WTC11 (cell line): ENCODE results near the gene CFAP58. TPM values are rescaled to one million over a fixed set of nuclear protein-coding genes. Genes with fewer than 3 reads are reported as not detected.
A peak's percentile ranks its signal among the peaks of the same experiment; 100 is the strongest.

ENCODE experiments used
- ATAC-seq: fragments of 200-7000 bp; cut with Tn5 transposase; 2 replicates; pipeline ENCODE4 v1.10.0; 2021; ENCODE audit warnings: mild to moderate bottlenecking, moderate library complexity
- CTCF ChIA-PET: fragments of 300-600 bp; sonication (Branson Sonifier 250); formaldehyde crosslinking; loops from one replicate; lab custom pipeline; 2021; ENCODE audit warnings: antibody characterized with exemption; lab: Charles Lee
- POLR2A ChIA-PET: fragments of 350-600 bp; sonication (Branson Sonifier 250); formaldehyde crosslinking; loops from one replicate; lab custom pipeline; 2021; ENCODE audit warnings: antibody characterized with exemption; lab: Charles Lee
- DNase-seq: peaks from one replicate; pipeline ENCODE4 v3.0.0; 2021; ENCODE audit warnings: low spot score
- H3K27ac Mint-ChIP-seq: 2 replicates; pipeline ENCODE4 v1.8.0; 2021; ENCODE audit warnings: mixed read lengths
- H3K27me3 Mint-ChIP-seq: 2 replicates; pipeline ENCODE4 v1.8.0; 2021; ENCODE audit warnings: low read depth, mild to moderate bottlenecking, moderate library complexity, mixed read lengths
- H3K36me3 Mint-ChIP-seq: 2 replicates; pipeline ENCODE4 v1.8.0; 2021; ENCODE audit warnings: mixed read lengths
- H3K4me1 Mint-ChIP-seq: 2 replicates; pipeline ENCODE4 v1.8.0; 2022; ENCODE audit warnings: mixed read lengths
- H3K4me3 Mint-ChIP-seq: 2 replicates; pipeline ENCODE4 v1.8.0; 2021; ENCODE audit warnings: mild to moderate bottlenecking, moderate library complexity, mixed read lengths
- H3K9me3 Mint-ChIP-seq: 2 replicates; pipeline ENCODE4 v1.8.0; 2021; ENCODE audit warnings: mixed read lengths
- CREB1 ChIP-seq: sonication (generic); formaldehyde crosslinking; IDR thresholded peaks from 2 replicates; pipeline ENCODE4 v1.8.0; 2023; ENCODE audit warnings: mild to moderate bottlenecking, missing genetic modification reagents
- GTF2I ChIP-seq: fragments of 250-450 bp; sonication (Bioruptor Pico); conservative IDR thresholded peaks from 2 replicates; pipeline ENCODE4 v1.4.0; 2021; ENCODE audit warnings: mild to moderate bottlenecking
- OVOL2 ChIP-seq: fragments of 250-450 bp; sonication (Bioruptor Pico); IDR thresholded peaks from 2 replicates; pipeline ENCODE4 v1.9.0; 2021; ENCODE audit warnings: mild to moderate bottlenecking, borderline replicate concordance
- RELA ChIP-seq: sonication (generic); formaldehyde crosslinking; IDR thresholded peaks from 2 replicates; pipeline ENCODE4 v1.8.1; 2022; ENCODE audit warnings: missing genetic modification reagents, mild to moderate bottlenecking, borderline replicate concordance
- SMAD4 ChIP-seq: sonication (generic); formaldehyde crosslinking; IDR thresholded peaks from 2 replicates; pipeline ENCODE4 v1.8.0; 2022; ENCODE audit warnings: mild to moderate bottlenecking, missing genetic modification reagents
- TEAD1 ChIP-seq: sonication (generic); formaldehyde crosslinking; IDR thresholded peaks from 2 replicates; pipeline ENCODE4 v1.8.0; 2022; ENCODE audit warnings: mild to moderate bottlenecking, missing genetic modification reagents
- ZBTB21 ChIP-seq: sonication (generic); formaldehyde crosslinking; IDR thresholded peaks from 2 replicates; pipeline ENCODE4 v1.8.1; 2023; ENCODE audit warnings: mild to moderate bottlenecking, missing genetic modification reagents, borderline replicate concordance
- ZNF263 ChIP-seq: sonication (generic); formaldehyde crosslinking; IDR thresholded peaks from 2 replicates; pipeline ENCODE4 v1.8.1; 2022; ENCODE audit warnings: low read depth, mild to moderate bottlenecking, moderate library complexity, missing genetic modification reagents
- ZNF416 ChIP-seq: fragments of 250-450 bp; sonication (Bioruptor Pico); IDR thresholded peaks from 2 replicates; pipeline ENCODE4 v1.9.0; 2021; ENCODE audit warnings: mild to moderate bottlenecking, inconsistent platforms
- total RNA-seq: library from RNA; stranded (reverse); gene quantifications from 3 replicates; pipeline ENCODE4 v1.2.3, GENCODE V29; 2021
- TF ChIP-seq, protein P1 (sequence below): sonication (generic); formaldehyde crosslinking; IDR thresholded peaks from 2 replicates; pipeline ENCODE4 v1.8.1; 2022; ENCODE audit warnings: mild to moderate bottlenecking, moderate library complexity, missing genetic modification reagents
- TF ChIP-seq, protein P2 (sequence below): fragments of 250-450 bp; sonication (Bioruptor Pico); IDR thresholded peaks from 2 replicates; pipeline ENCODE4 v1.8.0; 2021; ENCODE audit warnings: mild to moderate bottlenecking
- TF ChIP-seq, protein P3 (sequence below): fragments of 250-450 bp; sonication (Bioruptor Pico); IDR thresholded peaks from 2 replicates; pipeline ENCODE4 v1.9.0; 2021; ENCODE audit warnings: mild to moderate bottlenecking
- TF ChIP-seq, protein P4 (sequence below): sonication (generic); formaldehyde crosslinking; conservative IDR thresholded peaks from 2 replicates; pipeline ENCODE4 v1.8.1; 2022; ENCODE audit warnings: mild to moderate bottlenecking, missing genetic modification reagents
- TF ChIP-seq, protein P5 (sequence below): sonication (generic); formaldehyde crosslinking; IDR thresholded peaks from 2 replicates; pipeline ENCODE4 v1.8.0; 2023; ENCODE audit warnings: mild to moderate bottlenecking, missing genetic modification reagents
- TF ChIP-seq, protein P6 (sequence below): fragments of 250-450 bp; sonication (Bioruptor Pico); IDR thresholded peaks from 2 replicates; pipeline ENCODE4 v2.1.2; 2022; ENCODE audit warnings: mild to moderate bottlenecking, moderate library complexity
- TF ChIP-seq, protein P7 (sequence below): sonication (generic); formaldehyde crosslinking; IDR thresholded peaks from 2 replicates; pipeline ENCODE4 v1.8.1; 2023; ENCODE audit warnings: mild to moderate bottlenecking, missing genetic modification reagents
- TF ChIP-seq, protein P8 (sequence below): fragments of 250-450 bp; sonication (Bioruptor Pico); conservative IDR thresholded peaks from 2 replicates; pipeline ENCODE4 v1.9.0; 2021; ENCODE audit warnings: mild to moderate bottlenecking

CFAP58 gene
- total RNA-seq, 1 experiment from 2014 or later, result 1.0 TPM

DNA sequence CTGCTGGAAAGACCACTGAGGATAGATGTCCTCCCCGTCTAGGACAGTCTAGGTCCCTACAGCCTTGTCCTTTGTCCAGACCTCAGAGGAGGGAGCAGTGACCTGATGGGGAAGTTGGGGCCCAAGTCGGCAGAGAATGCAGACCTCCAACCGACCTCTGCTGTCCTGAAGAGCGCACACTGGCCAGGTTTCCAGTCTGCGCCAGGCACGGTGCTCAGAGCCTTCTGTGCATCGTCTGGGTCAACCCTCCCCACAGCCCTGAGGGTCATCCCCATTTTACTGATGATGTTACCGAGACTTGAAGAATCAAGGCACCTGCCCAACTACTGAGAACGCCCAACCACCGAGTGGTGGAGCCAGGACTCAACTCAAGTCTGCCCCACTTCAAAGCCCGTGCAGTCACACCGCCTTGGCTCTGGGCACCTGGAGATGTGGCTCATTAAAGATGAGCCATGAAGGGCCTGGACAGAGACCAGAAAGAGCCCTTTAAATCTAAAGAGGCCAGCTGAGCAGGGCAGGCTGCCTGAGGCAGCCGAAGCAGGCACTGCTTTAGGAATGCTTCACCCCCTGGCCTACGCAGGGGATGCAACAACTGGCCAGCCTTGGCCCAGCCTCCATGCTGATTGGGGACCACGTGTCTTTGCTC, 19.8 kb upstream of the CFAP58 start:
- ChIA-PET CTCF (interaction anchor here (1.6 to 1.9 kb wide), 2 partner anchors 17 to 20 kb away, joined by 5 read pairs; partner anchors contain the start of gene CFAP58), POLR2A (no interaction called here)
- ATAC-seq, result no peak
- H3K27ac Mint-ChIP-seq, result peak overlapping the region; percentile 66
- no peaks in the 10 kb centered on the region for H3K27me3 Mint-ChIP-seq
- TF ChIP-seq, protein P1, sequence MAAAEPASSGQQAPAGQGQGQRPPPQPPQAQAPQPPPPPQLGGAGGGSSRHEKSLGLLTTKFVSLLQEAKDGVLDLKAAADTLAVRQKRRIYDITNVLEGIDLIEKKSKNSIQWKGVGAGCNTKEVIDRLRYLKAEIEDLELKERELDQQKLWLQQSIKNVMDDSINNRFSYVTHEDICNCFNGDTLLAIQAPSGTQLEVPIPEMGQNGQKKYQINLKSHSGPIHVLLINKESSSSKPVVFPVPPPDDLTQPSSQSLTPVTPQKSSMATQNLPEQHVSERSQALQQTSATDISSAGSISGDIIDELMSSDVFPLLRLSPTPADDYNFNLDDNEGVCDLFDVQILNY, result no peak
- TF ChIP-seq, protein P2, sequence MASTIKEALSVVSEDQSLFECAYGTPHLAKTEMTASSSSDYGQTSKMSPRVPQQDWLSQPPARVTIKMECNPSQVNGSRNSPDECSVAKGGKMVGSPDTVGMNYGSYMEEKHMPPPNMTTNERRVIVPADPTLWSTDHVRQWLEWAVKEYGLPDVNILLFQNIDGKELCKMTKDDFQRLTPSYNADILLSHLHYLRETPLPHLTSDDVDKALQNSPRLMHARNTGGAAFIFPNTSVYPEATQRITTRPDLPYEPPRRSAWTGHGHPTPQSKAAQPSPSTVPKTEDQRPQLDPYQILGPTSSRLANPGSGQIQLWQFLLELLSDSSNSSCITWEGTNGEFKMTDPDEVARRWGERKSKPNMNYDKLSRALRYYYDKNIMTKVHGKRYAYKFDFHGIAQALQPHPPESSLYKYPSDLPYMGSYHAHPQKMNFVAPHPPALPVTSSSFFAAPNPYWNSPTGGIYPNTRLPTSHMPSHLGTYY (CRISPR knock-in tag), result no peak
- TF ChIP-seq, protein P3, sequence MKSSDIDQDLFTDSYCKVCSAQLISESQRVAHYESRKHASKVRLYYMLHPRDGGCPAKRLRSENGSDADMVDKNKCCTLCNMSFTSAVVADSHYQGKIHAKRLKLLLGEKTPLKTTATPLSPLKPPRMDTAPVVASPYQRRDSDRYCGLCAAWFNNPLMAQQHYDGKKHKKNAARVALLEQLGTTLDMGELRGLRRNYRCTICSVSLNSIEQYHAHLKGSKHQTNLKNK, result no peak
- TF ChIP-seq ZNF416 (CRISPR knock-in tag) (no peak), OVOL2 (CRISPR knock-in tag) (no peak), TEAD1 (CRISPR knock-in tag) (no peak), RELA (CRISPR knock-in tag) (no peak), ZNF263 (CRISPR knock-in tag) (no peak), CREB1 (CRISPR knock-in tag) (no peak), SMAD4 (CRISPR knock-in tag) (no peak), GTF2I (CRISPR knock-in tag) (no peak), ZBTB21 (CRISPR knock-in tag) (no peak)
- TF ChIP-seq, protein P4, sequence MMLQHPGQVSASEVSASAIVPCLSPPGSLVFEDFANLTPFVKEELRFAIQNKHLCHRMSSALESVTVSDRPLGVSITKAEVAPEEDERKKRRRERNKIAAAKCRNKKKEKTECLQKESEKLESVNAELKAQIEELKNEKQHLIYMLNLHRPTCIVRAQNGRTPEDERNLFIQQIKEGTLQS (CRISPR knock-in tag), result no peak
- TF ChIP-seq, protein P5, sequence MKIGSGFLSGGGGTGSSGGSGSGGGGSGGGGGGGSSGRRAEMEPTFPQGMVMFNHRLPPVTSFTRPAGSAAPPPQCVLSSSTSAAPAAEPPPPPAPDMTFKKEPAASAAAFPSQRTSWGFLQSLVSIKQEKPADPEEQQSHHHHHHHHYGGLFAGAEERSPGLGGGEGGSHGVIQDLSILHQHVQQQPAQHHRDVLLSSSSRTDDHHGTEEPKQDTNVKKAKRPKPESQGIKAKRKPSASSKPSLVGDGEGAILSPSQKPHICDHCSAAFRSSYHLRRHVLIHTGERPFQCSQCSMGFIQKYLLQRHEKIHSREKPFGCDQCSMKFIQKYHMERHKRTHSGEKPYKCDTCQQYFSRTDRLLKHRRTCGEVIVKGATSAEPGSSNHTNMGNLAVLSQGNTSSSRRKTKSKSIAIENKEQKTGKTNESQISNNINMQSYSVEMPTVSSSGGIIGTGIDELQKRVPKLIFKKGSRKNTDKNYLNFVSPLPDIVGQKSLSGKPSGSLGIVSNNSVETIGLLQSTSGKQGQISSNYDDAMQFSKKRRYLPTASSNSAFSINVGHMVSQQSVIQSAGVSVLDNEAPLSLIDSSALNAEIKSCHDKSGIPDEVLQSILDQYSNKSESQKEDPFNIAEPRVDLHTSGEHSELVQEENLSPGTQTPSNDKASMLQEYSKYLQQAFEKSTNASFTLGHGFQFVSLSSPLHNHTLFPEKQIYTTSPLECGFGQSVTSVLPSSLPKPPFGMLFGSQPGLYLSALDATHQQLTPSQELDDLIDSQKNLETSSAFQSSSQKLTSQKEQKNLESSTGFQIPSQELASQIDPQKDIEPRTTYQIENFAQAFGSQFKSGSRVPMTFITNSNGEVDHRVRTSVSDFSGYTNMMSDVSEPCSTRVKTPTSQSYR (CRISPR knock-in tag), result no peak
- TF ChIP-seq, protein P6, sequence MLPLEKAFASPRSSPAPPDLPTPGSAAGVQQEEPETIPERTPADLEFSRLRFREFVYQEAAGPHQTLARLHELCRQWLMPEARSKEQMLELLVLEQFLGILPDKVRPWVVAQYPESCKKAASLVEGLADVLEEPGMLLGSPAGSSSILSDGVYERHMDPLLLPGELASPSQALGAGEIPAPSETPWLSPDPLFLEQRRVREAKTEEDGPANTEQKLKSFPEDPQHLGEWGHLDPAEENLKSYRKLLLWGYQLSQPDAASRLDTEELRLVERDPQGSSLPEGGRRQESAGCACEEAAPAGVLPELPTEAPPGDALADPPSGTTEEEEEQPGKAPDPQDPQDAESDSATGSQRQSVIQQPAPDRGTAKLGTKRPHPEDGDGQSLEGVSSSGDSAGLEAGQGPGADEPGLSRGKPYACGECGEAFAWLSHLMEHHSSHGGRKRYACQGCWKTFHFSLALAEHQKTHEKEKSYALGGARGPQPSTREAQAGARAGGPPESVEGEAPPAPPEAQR (CRISPR knock-in tag), result no peak
- TF ChIP-seq, protein P7, sequence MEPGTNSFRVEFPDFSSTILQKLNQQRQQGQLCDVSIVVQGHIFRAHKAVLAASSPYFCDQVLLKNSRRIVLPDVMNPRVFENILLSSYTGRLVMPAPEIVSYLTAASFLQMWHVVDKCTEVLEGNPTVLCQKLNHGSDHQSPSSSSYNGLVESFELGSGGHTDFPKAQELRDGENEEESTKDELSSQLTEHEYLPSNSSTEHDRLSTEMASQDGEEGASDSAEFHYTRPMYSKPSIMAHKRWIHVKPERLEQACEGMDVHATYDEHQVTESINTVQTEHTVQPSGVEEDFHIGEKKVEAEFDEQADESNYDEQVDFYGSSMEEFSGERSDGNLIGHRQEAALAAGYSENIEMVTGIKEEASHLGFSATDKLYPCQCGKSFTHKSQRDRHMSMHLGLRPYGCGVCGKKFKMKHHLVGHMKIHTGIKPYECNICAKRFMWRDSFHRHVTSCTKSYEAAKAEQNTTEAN (CRISPR knock-in tag), result no peak
- TF ChIP-seq, protein P8, sequence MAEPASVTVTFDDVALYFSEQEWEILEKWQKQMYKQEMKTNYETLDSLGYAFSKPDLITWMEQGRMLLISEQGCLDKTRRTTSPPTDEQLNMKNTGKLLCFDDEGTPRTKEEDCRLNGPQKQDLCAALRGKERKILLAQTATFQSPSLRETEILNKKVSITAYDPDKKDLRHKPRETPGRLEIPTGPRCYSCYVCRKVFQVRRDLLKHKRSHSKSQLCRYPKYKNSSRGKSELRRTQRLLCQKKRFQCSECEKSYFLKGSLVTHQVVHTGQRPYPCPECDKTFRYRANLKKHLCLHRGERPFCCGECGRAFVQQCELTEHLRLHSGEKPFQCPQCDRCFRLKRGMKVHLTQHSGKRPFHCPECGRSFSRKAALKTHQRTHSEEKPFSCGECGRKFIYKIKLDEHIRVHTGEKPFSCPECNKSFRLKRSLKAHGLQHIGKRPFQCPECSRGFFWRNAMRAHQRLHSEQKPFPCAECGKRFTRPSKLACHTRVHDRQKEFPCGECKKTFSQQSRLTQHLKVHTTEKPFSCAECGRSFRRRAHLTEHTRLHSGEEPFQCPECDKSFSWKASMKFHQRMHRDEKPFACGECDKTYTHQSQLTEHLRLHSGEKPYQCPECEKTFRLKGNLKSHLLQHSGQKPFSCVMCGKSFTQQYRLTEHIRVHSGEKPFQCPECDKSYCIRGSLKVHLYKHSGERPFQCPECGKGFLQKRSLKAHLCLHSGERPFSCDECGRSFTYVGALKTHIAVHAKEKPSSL, result no peak
- H3K4me1 Mint-ChIP-seq, result peaks cover 82% of the 10 kb centered on the region
- H3K9me3 Mint-ChIP-seq, result no peaks in the 10 kb centered on the region
- H3K36me3 Mint-ChIP-seq, result no peaks in the 10 kb centered on the region
- DNase-seq, result no peak
- H3K4me3 Mint-ChIP-seq, result 0 out of 2 replicates have a peak overlapping the region, but pooled peaks have one; percentile 3
